HEK293T (cell line): ENCODE measurements around the gene LCE3E.
A peak's percentile ranks its signal among the peaks of the same experiment; 100 is the strongest.

Source experiments
- CTCF ChIA-PET: fragments of 350-600 bp; formaldehyde crosslinking; extraction: SDS; loops from one replicate; lab custom pipeline; 2021; ENCODE audit warnings: antibody characterized with exemption, inconsistent platforms; lab: Yijun Ruan, JAX
- POLR2A ChIA-PET: fragments of 350-600 bp; formaldehyde crosslinking; extraction: SDS; loops from one replicate; lab custom pipeline; 2020; ENCODE audit warnings: antibody characterized with exemption, inconsistent platforms; lab: Yijun Ruan, JAX
- DNase-seq: peaks from one replicate; pipeline ENCODE4 v3.0.0; 2012; ENCODE audit warnings: mixed read lengths; ENCODE audit errors: extremely low spot score
- ARNT ChIP-seq: fragments of 450-650 bp; IDR thresholded peaks from 2 replicates; pipeline ENCODE4 v1.6.1; 2017; ENCODE audit warnings: mild to moderate bottlenecking
- BHLHE40 ChIP-seq: fragments of 450-650 bp; IDR thresholded peaks from 2 replicates; pipeline ENCODE4 v1.6.1; 2016; ENCODE audit warnings: mild to moderate bottlenecking, moderate library complexity, borderline replicate concordance
- CTBP1 ChIP-seq: fragments of 450-650 bp; IDR thresholded peaks from 2 replicates; pipeline ENCODE4 v1.6.1; 2016; ENCODE audit warnings: borderline replicate concordance
- ELF4 ChIP-seq: fragments of 450-650 bp; IDR thresholded peaks from 2 replicates; pipeline ENCODE4 v1.6.1; 2017; ENCODE audit warnings: antibody characterized with exemption
- FOXA1 ChIP-seq: fragments of 450-650 bp; IDR thresholded peaks from 2 replicates; pipeline ENCODE4 v1.6.1; 2016; ENCODE audit warnings: mild to moderate bottlenecking
- FOXK2 ChIP-seq: fragments of 450-650 bp; IDR thresholded peaks from 2 replicates; pipeline ENCODE4 v1.6.1; 2016; ENCODE audit warnings: mild to moderate bottlenecking
- FOXM1 ChIP-seq: fragments of 450-650 bp; IDR thresholded peaks from 2 replicates; pipeline ENCODE4 v1.6.1; 2017; ENCODE audit warnings: mild to moderate bottlenecking, borderline replicate concordance
- HDGF ChIP-seq: fragments of 450-650 bp; IDR thresholded peaks from 2 replicates; pipeline ENCODE4 v1.6.1; 2017; ENCODE audit warnings: antibody characterized with exemption, borderline replicate concordance
- L3MBTL2 ChIP-seq: fragments of 450-650 bp; conservative IDR thresholded peaks from 2 replicates; pipeline ENCODE4 v1.6.1; 2016; ENCODE audit warnings: mild to moderate bottlenecking
- LEF1 ChIP-seq: fragments of 450-650 bp; IDR thresholded peaks from 2 replicates; pipeline ENCODE4 v1.6.1; 2017; ENCODE audit warnings: mild to moderate bottlenecking, borderline replicate concordance
- NFRKB ChIP-seq: fragments of 450-650 bp; IDR thresholded peaks from 2 replicates; pipeline ENCODE4 v1.6.1; 2016; ENCODE audit warnings: mild to moderate bottlenecking, moderate library complexity
- SP1 ChIP-seq: fragments of 450-650 bp; IDR thresholded peaks from 2 replicates; pipeline ENCODE4 v1.6.1; 2017
- SUZ12 ChIP-seq: fragments of 450-650 bp; IDR thresholded peaks from 2 replicates; pipeline ENCODE4 v1.6.1; 2016; ENCODE audit warnings: mild to moderate bottlenecking
- TARDBP ChIP-seq: fragments of 450-650 bp; IDR thresholded peaks from 2 replicates; pipeline ENCODE4 v1.6.1; 2016
- ZNF384 ChIP-seq: fragments of 450-650 bp; IDR thresholded peaks from 2 replicates; pipeline ENCODE4 v1.6.1; 2016
- TF ChIP-seq, protein P1 (sequence below): fragments of 450-650 bp; IDR thresholded peaks from 2 replicates; pipeline ENCODE4 v1.6.1; 2016

LCE3E gene

DNA sequence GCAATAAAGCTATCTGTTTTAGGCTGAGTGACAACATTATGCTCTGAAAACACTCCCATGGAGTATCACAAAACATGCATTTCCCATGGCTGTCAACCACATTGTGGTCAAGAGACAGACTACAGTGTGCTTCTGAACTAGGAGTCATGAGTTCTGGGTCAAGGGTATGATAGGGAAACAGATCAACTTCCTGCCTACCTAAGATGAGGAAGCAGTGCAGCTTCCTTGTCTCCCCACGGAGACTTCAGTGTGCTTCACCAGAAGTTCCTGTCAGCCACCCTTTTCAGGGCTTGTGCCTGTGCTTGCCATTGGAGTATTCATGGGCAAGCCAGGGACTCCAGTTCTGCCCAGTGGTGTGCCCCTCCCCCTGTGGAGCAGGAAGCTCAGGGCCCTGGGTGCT is 19.9 kb downstream of the LCE3E start:
- DNase-seq, result no peak
- ChIA-PET CTCF (interaction anchor here (1.0 to 1.1 kb wide), 2 partner anchors 13 to 88 kb away, joined by 3 to 4 read pairs; no protein-coding TSS in a partner anchor), POLR2A (no interaction called here)
- TF ChIP-seq BHLHE40 (no peak), ELF4 (no peak), TARDBP (no peak), FOXA1 (no peak), ARNT (no peak), CTBP1 (no peak), ZNF384 (no peak), NFRKB (no peak), FOXM1 (no peak), SUZ12 (no peak), FOXK2 (no peak), SP1 (no peak), LEF1 (no peak), L3MBTL2 (no peak), HDGF (no peak)
- TF ChIP-seq, protein P1, sequence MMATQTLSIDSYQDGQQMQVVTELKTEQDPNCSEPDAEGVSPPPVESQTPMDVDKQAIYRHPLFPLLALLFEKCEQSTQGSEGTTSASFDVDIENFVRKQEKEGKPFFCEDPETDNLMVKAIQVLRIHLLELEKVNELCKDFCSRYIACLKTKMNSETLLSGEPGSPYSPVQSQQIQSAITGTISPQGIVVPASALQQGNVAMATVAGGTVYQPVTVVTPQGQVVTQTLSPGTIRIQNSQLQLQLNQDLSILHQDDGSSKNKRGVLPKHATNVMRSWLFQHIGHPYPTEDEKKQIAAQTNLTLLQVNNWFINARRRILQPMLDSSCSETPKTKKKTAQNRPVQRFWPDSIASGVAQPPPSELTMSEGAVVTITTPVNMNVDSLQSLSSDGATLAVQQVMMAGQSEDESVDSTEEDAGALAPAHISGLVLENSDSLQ, result no peak

DNA sequence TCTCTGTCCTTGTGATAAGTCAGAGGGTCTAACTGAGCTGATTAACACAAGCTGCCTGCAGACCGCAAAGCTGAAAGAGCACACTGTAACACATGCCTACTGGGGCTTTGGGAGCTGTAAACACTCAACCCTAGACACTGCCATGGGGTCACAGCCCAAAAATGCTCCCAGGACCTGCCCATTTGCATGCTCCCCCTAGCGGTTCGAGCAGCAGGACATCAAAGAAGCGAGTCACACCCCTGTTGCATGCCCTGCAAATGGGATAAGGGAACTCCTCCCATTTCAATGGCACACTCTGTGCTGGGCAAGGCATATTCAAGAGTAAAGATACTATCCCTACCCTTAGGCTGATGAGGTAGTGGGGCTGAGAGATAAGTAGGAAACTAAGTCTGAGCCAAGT is 22.8 kb downstream of the LCE3E start:
- ChIA-PET POLR2A (no interaction called here), CTCF (no interaction called here)
- peak; percentile 34 for DNase-seq
- TF ChIP-seq ZNF384 (no peak), CTBP1 (no peak), L3MBTL2 (no peak), NFRKB (no peak), TARDBP (no peak), FOXA1 (no peak), LEF1 (no peak), HDGF (no peak), ELF4 (no peak), SP1 (no peak), FOXM1 (no peak)

DNA sequence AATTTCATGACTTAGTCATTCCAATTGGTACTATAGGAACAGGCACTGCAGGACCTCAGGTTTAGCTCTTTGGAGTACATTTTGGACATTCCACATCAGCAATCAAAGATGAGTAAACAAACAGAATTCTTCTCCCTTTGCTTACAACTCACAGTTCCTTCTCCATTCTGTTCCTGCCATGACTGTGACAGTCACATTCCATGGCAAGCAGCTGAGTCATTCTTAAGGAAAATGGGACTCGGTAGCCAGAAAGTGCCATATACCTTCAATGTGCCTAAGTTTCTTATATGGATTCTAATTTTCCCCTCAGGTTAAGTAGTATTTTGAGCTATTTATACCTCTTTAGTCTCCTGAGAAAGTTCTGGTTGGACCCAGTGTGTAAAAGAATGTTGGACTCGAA is 26.7 kb downstream of the LCE3E start:
- no peak for DNase-seq
- ChIA-PET POLR2A (no interaction called here), CTCF (no interaction called here)
- TF ChIP-seq LEF1 (no peak), HDGF (no peak), CTBP1 (no peak), TARDBP (no peak), SP1 (no peak), ELF4 (no peak), BHLHE40 (no peak), SUZ12 (no peak), L3MBTL2 (no peak), ZNF384 (no peak), NFRKB (no peak), ARNT (no peak), FOXM1 (no peak), FOXA1 (no peak)
- TF ChIP-seq, protein P1, result no peak

DNA sequence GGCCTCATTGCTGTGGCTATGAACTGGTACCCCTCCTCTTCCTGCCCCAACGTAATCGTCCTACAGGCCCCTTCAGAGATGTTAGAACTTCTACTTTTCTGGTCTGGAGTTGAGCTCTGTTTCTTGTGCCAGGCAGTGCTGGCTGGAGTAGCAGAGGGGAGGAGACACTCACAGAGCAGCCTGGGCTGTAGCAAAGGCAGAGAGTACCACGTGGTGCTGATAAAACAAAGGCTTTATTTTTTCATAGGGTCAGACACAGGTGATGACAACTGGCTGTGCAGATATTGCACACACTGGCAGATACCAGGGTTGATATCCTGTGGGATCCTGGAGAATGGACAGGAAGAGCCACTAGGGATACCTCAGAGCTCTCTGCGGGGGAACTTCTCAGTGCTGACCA is 29.1 kb downstream of the LCE3E start:
- DNase-seq, result no peak
- CTCF ChIA-PET, result no interaction called here
- TF ChIP-seq CTBP1, result no peak
- TF ChIP-seq, protein P1, result no peak

DNA sequence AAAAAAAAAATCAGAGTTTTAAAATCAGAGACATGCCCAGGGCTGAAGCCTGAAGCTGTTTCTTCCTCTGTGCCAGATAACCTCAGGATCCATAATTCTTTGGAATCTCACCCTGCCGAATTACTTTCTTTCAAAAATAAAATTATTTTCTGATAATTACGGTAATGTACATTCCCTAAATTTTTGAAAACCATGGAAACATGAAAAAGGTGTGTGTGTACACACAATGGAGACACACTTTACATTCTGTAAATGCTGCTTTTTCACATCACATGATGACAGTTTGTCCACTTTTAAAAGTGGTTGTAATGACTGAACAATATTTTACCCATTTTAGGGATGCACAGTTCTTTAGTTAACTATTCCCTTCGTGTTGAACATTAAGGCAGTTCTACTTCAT is 30.8 kb downstream of the LCE3E start:
- TF ChIP-seq SUZ12 (no peak), CTBP1 (no peak)
- ChIA-PET CTCF (no interaction called here), POLR2A (no interaction called here)
- DNase-seq, result no peak

More for the DNA sequence above, 29.1 kb downstream of the LCE3E start:
- POLR2A ChIA-PET, result no interaction called here

DNA sequence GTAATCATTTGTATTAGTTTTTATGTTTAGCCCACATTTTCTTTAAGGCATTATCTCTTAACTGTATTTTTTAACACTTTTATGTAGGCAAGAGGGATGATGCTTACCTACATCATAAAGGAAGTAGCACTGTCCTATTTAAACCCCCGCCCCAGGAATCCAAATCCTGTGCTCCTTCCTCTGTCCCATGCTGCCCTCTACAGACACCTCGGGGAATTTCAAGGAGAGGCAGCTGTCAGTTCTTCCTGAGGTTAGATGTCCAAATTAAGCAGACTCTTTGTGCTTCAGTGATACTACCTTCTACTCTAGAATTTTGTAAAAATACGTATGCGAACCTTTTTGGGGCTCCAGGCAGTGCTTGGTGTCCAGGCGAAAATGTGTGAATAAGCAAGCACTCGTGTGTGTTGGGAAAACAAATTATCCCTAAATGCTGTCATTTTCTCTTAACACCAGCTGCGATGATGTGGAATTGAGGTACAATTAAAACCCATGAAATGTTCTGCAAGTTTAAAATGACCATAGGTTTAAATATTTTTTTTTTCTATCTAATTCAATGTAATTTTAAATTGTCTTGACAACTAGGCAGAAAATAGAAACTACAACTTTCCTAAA is 33.1 kb downstream of the LCE3E start:
- TF ChIP-seq FOXK2 (no peak), CTBP1 (no peak), NFRKB (no peak), BHLHE40 (no peak), LEF1 (no peak), SUZ12 (no peak), ELF4 (no peak), FOXM1 (no peak), TARDBP (no peak)
- TF ChIP-seq, protein P1, result no peak
- ChIA-PET CTCF (interaction anchor here (0.6 to 1.8 kb wide), 7 partner anchors 12 to 75 kb away, joined by 3 to 5 read pairs (median 4); no protein-coding TSS in a partner anchor), POLR2A (no interaction called here)
- peak; percentile 66 for DNase-seq
